A549 (cell line): Measurements from ENCODE around the gene EPB41L4B. TPM values are rescaled to one million over a fixed set of nuclear protein-coding genes. Genes with fewer than 3 reads are reported as not detected.

Source experiments
- ATAC-seq, 2 experiments: fragments of 200-7000 bp in 1 of 2; fragments of >200 bp in 1 of 2; cut with Nextera tagmentation in 1 of 2; cut with Tn5 transposase in 1 of 2; 3 replicates each; pipeline versions ENCODE4 v1.8.0 to v1.9.1; 2018 to 2020; ENCODE audit warnings: mild to moderate bottlenecking in 1 of 2, moderate library complexity in 1 of 2
- CTCF ChIA-PET: fragments of 300-600 bp; sonication (Branson Sonifier 250); formaldehyde crosslinking; extraction: SDS; loops from one replicate; lab custom pipeline; 2021; ENCODE audit warnings: antibody characterized with exemption, inconsistent platforms; lab: Yijun Ruan, JAX
- POLR2A ChIA-PET: fragments of 350-600 bp; formaldehyde crosslinking; extraction: SDS; loops from one replicate; lab custom pipeline; 2021; ENCODE audit warnings: antibody characterized with exemption, inconsistent platforms; lab: Yijun Ruan, JAX
- DNase-seq, 2 experiments: peaks; one replicate each; pipeline versions ENCODE4 v3.0.0 to v3.0.0-alpha.2; 2011 to 2016; ENCODE audit warnings: low read depth in 1 of 2, low spot score in 1 of 2
- FAIRE-seq: peaks from 2 replicates; lab custom pipeline; 2011; peaks lifted over from hg19 to GRCh38; lab: Jason Lieb, UNC
- H3K27ac ChIP-seq, 2 experiments: fragments of >200 bp; sonication (Bioruptor Twin); formaldehyde crosslinking; 3 replicates each; pipeline ENCODE4 v1.5.1; 2016 to 2017
- H3K4me1 ChIP-seq: fragments of >200 bp; sonication (Bioruptor Twin); formaldehyde crosslinking; 3 replicates; pipeline ENCODE4 v1.6.1; 2016
- H3K4me2 ChIP-seq: fragments of >200 bp; sonication (Bioruptor Twin); formaldehyde crosslinking; 3 replicates; pipeline ENCODE4 v1.6.1; 2016
- H3K4me3 ChIP-seq: fragments of >200 bp; sonication (Bioruptor Twin); formaldehyde crosslinking; 3 replicates; pipeline ENCODE4 v1.5.1; 2016
- H3K9me3 ChIP-seq: fragments of >200 bp; sonication (Bioruptor Twin); formaldehyde crosslinking; 3 replicates; pipeline ENCODE4 v1.6.1; 2016
- ATOH8 ChIP-seq: fragments of 250-450 bp; sonication (Bioruptor Pico); IDR thresholded peaks from 2 replicates; pipeline ENCODE4 v1.5.0; 2020; ENCODE audit warnings: low read depth, mild to moderate bottlenecking, moderate library complexity
- CBX2 ChIP-seq: fragments of 200-600 bp; sonication (generic); IDR thresholded peaks from 2 replicates; pipeline ENCODE4 v1.6.1; 2016; ENCODE audit warnings: low read depth, mild to moderate bottlenecking, borderline replicate concordance
- CBX8 ChIP-seq: fragments of 200-600 bp; sonication (generic); IDR thresholded peaks from 2 replicates; pipeline ENCODE4 v1.6.1; 2016
- CEBPB ChIP-seq, 2 experiments: fragments of >200 bp in 1 of 2; sonication (Bioruptor Twin) in 1 of 2; formaldehyde crosslinking in 1 of 2; IDR thresholded peaks; 2 replicates each; pipeline ENCODE4 v1.6.1; 2012 to 2016
- CHD4 ChIP-seq: fragments of 200-600 bp; sonication (generic); IDR thresholded peaks from 2 replicates; pipeline ENCODE4 v1.6.1; 2016; ENCODE audit warnings: antibody characterized with exemption, mild to moderate bottlenecking, borderline replicate concordance
- EHMT2 ChIP-seq: fragments of 200-600 bp; sonication (generic); IDR thresholded peaks from 2 replicates; pipeline ENCODE4 v1.6.1; 2016; ENCODE audit warnings: antibody characterized with exemption, low read depth, mild to moderate bottlenecking, moderate library complexity
- EP300 ChIP-seq, 2 experiments: fragments of >200 bp; sonication (Bioruptor Twin); formaldehyde crosslinking; IDR thresholded peaks; 2 replicates in 1 of 2; 3 replicates in 1 of 2; pipeline ENCODE4 v1.6.1; 2016 to 2017
- HES2 ChIP-seq: fragments of >200 bp; sonication (Bioruptor Twin); formaldehyde crosslinking; IDR thresholded peaks from 2 replicates; pipeline ENCODE4 v1.6.1; 2016
- HMGXB4 ChIP-seq: fragments of 250-450 bp; sonication (Bioruptor Pico); IDR thresholded peaks from 2 replicates; pipeline ENCODE4 v1.5.0; 2021; ENCODE audit warnings: mild to moderate bottlenecking, moderate library complexity, borderline replicate concordance
- HOXB5 ChIP-seq: fragments of 250-450 bp; sonication (Bioruptor Pico); IDR thresholded peaks from 2 replicates; pipeline ENCODE4 v1.5.0; 2020; ENCODE audit warnings: mild to moderate bottlenecking, moderate library complexity
- JUN ChIP-seq, 2 experiments: fragments of >200 bp; sonication (Bioruptor Twin); formaldehyde crosslinking; IDR thresholded peaks; 2 replicates in 1 of 2; 3 replicates in 1 of 2; pipeline ENCODE4 v1.6.1; 2016 to 2017
- MAFK ChIP-seq: fragments of 450-650 bp; IDR thresholded peaks from 2 replicates; pipeline ENCODE4 v1.6.1; 2014; ENCODE audit not compliant: partially characterized antibody
- MYC ChIP-seq: IDR thresholded peaks from 2 replicates; pipeline ENCODE4 v1.6.1; 2012; ENCODE audit warnings: mild to moderate bottlenecking, inconsistent platforms, low read length, improper control_type of control experiment, borderline replicate concordance
- POLR2A ChIP-seq: IDR thresholded peaks from 2 replicates; pipeline ENCODE4 v1.6.1; 2012; ENCODE audit warnings: mild to moderate bottlenecking, low read length
- POLR2AphosphoS2 ChIP-seq: conservative IDR thresholded peaks from 2 replicates; pipeline ENCODE4 v1.6.1; 2012; ENCODE audit warnings: low read length, improper control_type of control experiment, inconsistent platforms
- RNF2 ChIP-seq: fragments of 200-600 bp; sonication (generic); IDR thresholded peaks from 2 replicates; pipeline ENCODE4 v1.6.1; 2016; ENCODE audit warnings: low read depth, mild to moderate bottlenecking, antibody characterized with exemption, moderate library complexity, borderline replicate concordance
- TP53 ChIP-seq: fragments of 250-450 bp; sonication (Bioruptor Pico); IDR thresholded peaks from 2 replicates; pipeline ENCODE4 v1.5.0; 2021; ENCODE audit warnings: mild to moderate bottlenecking, moderate library complexity
- ZNF302 ChIP-seq: fragments of 250-450 bp; sonication (Bioruptor Pico); IDR thresholded peaks from 2 replicates; pipeline ENCODE4 v1.9.0; 2021; ENCODE audit warnings: inconsistent platforms, mild to moderate bottlenecking, moderate library complexity
- ZSCAN20 ChIP-seq: fragments of 250-450 bp; sonication (Bioruptor Pico); IDR thresholded peaks from 2 replicates; pipeline ENCODE4 v1.8.0; 2022; ENCODE audit warnings: mild to moderate bottlenecking, moderate library complexity
- WGBS: methylation state at CpG from one replicate; pipeline ENCODE4 v1.1.6; 2017; ENCODE audit errors: missing lambda C conversion rate; 5-methylcytosine and 5-hydroxymethylcytosine counted together
- polyA plus RNA-seq, 4 experiments: library from polyadenylated mRNA; depleted of rRNA in 3 of 4; stranded (reverse); fragments of >200 nt; fragmentation: RNase III in 1 of 4; extraction: RNeasy Plus Mini Kit Qiagen cat#74134 plus additional on column Dnase treatment in 1 of 4; gene quantifications; 2 replicates in 3 of 4; 3 replicates in 1 of 4; pipeline ENCODE4 v1.2.3, GENCODE V29; 2011 to 2017
- TF ChIP-seq, protein P1 (sequence below): fragments of >200 bp; sonication (Bioruptor Twin); formaldehyde crosslinking; IDR thresholded peaks from 3 replicates; pipeline ENCODE4 v1.6.1; 2016
- TF ChIP-seq, protein P2 (sequence below): fragments of 150-350 bp; IDR thresholded peaks from 2 replicates; pipeline ENCODE4 v1.6.1; 2014; ENCODE audit warnings: low read depth, mild to moderate bottlenecking, low read length
- TF ChIP-seq, protein P3 (sequence below): IDR thresholded peaks from 2 replicates; pipeline ENCODE4 v1.6.1; 2012
- TF ChIP-seq, protein P4 (sequence below): IDR thresholded peaks from 2 replicates; pipeline ENCODE4 v1.6.1; 2012

EPB41L4B gene
- polyA plus RNA-seq, 2 of the 4 experiments (the other 2 are of a cell fraction), result 7.9 to 22.0 TPM

DNA sequence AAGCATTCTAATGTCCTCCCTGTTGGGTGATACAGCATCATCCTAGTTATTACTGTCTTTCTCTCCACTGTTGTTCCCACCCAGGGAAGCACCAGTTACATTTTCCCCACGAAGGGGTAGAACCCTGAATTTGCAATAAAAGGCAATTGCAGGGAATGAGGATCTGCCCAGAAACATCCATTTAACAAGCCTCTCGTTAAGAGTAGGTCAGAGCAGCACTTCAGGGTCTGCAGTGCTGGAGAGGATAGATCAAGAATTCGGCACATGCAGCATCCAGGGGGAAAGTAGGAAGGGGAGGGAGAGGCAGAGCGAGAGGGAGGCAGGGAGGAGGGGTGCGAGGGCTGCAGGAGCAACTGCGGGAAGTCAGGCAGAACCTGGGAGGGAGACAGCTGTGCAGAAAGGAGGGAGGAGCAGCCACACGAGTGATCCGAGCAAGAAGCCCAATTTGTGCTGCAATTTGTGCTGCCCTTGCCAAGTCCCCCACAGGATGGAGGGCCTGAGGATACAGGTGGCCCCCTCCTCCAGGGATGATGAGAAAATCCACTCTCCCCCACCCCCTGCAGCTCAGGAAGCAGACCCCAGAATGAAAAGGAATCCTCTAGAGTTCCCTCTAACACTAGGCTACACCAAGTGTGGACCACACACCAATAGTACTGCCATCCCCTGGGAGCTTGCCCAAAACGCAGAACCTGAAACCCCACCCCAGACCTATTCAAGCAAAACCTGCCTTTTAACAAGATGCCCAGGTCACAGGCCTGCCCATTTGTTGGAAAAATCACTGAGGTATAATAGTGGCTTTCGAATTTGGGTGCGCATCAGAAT lies 62.2 kb downstream of the EPB41L4B start:
- H3K9me3 ChIP-seq, result no peaks in the 10 kb centered on the region
- FAIRE-seq, result no peak
- ChIA-PET CTCF (interaction anchor here (1.3 kb wide), 1 partner anchor 75 kb away, joined by 4 read pairs; no protein-coding TSS in a partner anchor), POLR2A (no interaction called here)
- H3K4me2 ChIP-seq, result no peak overlapping the region
- H3K4me3 ChIP-seq, result no peak overlapping the region
- no peak for ATAC-seq
- WGBS, result 83% methylated on average over 11 of the region's 11 CpGs
- no peak overlapping the region for H3K27ac ChIP-seq
- peaks cover 15% of the 10 kb centered on the region for H3K4me1 ChIP-seq
- no peak for DNase-seq
- TF ChIP-seq EHMT2 (no peak), ZNF302 (no peak), MYC (no peak), CBX2 (no peak), CHD4 (no peak), POLR2A (no peak), HMGXB4 (no peak), CEBPB (IDR thresholded peaks at IDR 0.05) (no peak), RNF2 (no peak), MAFK (no peak), ZSCAN20 (CRISPR knock-in tag) (no peak), HOXB5 (CRISPR knock-in tag) (no peak), POLR2AphosphoS2 (no peak), HES2 (no peak), ATOH8 (CRISPR knock-in tag) (no peak), JUN (IDR thresholded peaks at IDR 0.05) (no peak)
- TF ChIP-seq, protein P1, sequence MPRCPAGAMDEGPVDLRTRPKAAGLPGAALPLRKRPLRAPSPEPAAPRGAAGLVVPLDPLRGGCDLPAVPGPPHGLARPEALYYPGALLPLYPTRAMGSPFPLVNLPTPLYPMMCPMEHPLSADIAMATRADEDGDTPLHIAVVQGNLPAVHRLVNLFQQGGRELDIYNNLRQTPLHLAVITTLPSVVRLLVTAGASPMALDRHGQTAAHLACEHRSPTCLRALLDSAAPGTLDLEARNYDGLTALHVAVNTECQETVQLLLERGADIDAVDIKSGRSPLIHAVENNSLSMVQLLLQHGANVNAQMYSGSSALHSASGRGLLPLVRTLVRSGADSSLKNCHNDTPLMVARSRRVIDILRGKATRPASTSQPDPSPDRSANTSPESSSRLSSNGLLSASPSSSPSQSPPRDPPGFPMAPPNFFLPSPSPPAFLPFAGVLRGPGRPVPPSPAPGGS, result no peak
- TF ChIP-seq, protein P2, sequence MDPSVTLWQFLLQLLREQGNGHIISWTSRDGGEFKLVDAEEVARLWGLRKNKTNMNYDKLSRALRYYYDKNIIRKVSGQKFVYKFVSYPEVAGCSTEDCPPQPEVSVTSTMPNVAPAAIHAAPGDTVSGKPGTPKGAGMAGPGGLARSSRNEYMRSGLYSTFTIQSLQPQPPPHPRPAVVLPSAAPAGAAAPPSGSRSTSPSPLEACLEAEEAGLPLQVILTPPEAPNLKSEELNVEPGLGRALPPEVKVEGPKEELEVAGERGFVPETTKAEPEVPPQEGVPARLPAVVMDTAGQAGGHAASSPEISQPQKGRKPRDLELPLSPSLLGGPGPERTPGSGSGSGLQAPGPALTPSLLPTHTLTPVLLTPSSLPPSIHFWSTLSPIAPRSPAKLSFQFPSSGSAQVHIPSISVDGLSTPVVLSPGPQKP, result no peak
- TF ChIP-seq, protein P3, sequence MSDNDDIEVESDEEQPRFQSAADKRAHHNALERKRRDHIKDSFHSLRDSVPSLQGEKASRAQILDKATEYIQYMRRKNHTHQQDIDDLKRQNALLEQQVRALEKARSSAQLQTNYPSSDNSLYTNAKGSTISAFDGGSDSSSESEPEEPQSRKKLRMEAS, result no peak
- TF ChIP-seq, all 56 proteins: peak for 0

- Histone ChIP-seq H3K4me1 (peaks cover 38% of the 10 kb centered on the region), H3K4me2 (no peak overlapping the region), H3K4me3 (no peak overlapping the region), H3K27ac (no peak overlapping the region), H3K9me3 (no peaks in the 10 kb centered on the region)
- ATAC-seq (no peak), FAIRE-seq (no peak), DNase-seq (no peak)
- ChIA-PET POLR2A (no interaction called here), CTCF (interaction anchor here (1.0 kb wide), 1 partner anchor 14 kb away, joined by 3 read pairs; no protein-coding TSS in a partner anchor)
- TF ChIP-seq CBX8 (no peak), TP53 (CRISPR knock-in tag) (no peak), RNF2 (no peak), EP300 (IDR thresholded peaks at IDR 0.05) (no peak), ZSCAN20 (CRISPR knock-in tag) (no peak)
- TF ChIP-seq, protein P4, sequence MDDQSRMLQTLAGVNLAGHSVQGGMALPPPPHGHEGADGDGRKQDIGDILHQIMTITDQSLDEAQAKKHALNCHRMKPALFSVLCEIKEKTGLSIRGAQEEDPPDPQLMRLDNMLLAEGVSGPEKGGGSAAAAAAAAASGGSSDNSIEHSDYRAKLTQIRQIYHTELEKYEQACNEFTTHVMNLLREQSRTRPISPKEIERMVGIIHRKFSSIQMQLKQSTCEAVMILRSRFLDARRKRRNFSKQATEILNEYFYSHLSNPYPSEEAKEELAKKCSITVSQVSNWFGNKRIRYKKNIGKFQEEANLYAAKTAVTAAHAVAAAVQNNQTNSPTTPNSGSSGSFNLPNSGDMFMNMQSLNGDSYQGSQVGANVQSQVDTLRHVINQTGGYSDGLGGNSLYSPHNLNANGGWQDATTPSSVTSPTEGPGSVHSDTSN, result no peak
- TF ChIP-seq, protein P1, result no peak
- 91% methylated on average over 10 of the region's 10 CpGs for WGBS
Measured at GRCh38 chr9:109256336-109256735, 64.5 kb downstream of the EPB41L4B start.
